Mesenchymal stem cell (in vitro differentiated cells and primary cell): ENCODE data around the gene CARNS1.
A peak's percentile ranks its signal among the peaks of the same experiment; 100 is the strongest.

Experiments used
- DNase-seq: peaks from one replicate; pipeline ENCODE4 v3.0.0-alpha.2; 2013
- H2AFZ ChIP-seq: one replicate; pipeline ENCODE4 v1.6.1; 2013; ENCODE audit warnings: low read depth, mild to moderate bottlenecking, control low read depth, inconsistent platforms, low read length, moderate library complexity
- H2AK5ac ChIP-seq: 2 replicates; pipeline ENCODE4 v1.6.1; 2013; ENCODE audit warnings: low read length, moderate library complexity, mild to moderate bottlenecking, inconsistent platforms; ENCODE audit not compliant: severe bottlenecking
- H2BK120ac ChIP-seq: one replicate; pipeline ENCODE4 v1.6.1; 2013; ENCODE audit warnings: low read depth, mild to moderate bottlenecking, inconsistent platforms, low read length, moderate library complexity
- H2BK12ac ChIP-seq, 2 experiments: one replicate each; pipeline ENCODE4 v1.6.1; 2013; ENCODE audit warnings: inconsistent platforms in 2 of 2, low read length in 2 of 2, mild to moderate bottlenecking in 2 of 2, moderate library complexity in 2 of 2, control low read depth in 1 of 2
- H2BK15ac ChIP-seq: one replicate; pipeline ENCODE4 v1.6.1; 2013; ENCODE audit warnings: mild to moderate bottlenecking, low read depth, inconsistent platforms; ENCODE audit not compliant: poor library complexity, severe bottlenecking
- H2BK5ac ChIP-seq: 2 replicates; pipeline ENCODE4 v1.6.1; 2013; ENCODE audit warnings: low read depth, mild to moderate bottlenecking, low read length, control low read depth, inconsistent platforms; ENCODE audit not compliant: poor library complexity, severe bottlenecking
- H3K14ac ChIP-seq, 2 experiments: one replicate each; pipeline ENCODE4 v1.6.1; 2013; ENCODE audit warnings: inconsistent platforms in 2 of 2, low read length in 2 of 2, control low read depth in 1 of 2, mild to moderate bottlenecking in 1 of 2, moderate library complexity in 1 of 2
- H3K18ac ChIP-seq, 2 experiments: one replicate each; pipeline ENCODE4 v1.6.1; 2013; ENCODE audit warnings: inconsistent platforms in 2 of 2, low read length in 2 of 2, control low read depth in 1 of 2, low read depth in 1 of 2, mild to moderate bottlenecking in 1 of 2
- H3K23ac ChIP-seq, 2 experiments: one replicate each; pipeline ENCODE4 v1.6.1; 2013; ENCODE audit warnings: inconsistent platforms in 2 of 2, low read length in 2 of 2, mild to moderate bottlenecking in 2 of 2, moderate library complexity in 2 of 2, control low read depth in 1 of 2
- H3K27ac ChIP-seq: 2 replicates; pipeline ENCODE4 v1.5.1; 2013; ENCODE audit warnings: mild to moderate bottlenecking, moderate library complexity, low read length, control low read depth, inconsistent platforms; ENCODE audit not compliant: poor library complexity, severe bottlenecking
- H3K27me3 ChIP-seq, 2 experiments: 2 replicates each; pipeline versions ENCODE4 v1.6.1 to v1.7.0; 2013; ENCODE audit warnings: low read length in 2 of 2, mild to moderate bottlenecking in 2 of 2, moderate library complexity in 2 of 2, control low read depth in 1 of 2, inconsistent platforms in 1 of 2; ENCODE audit not compliant: control insufficient read depth in 1 of 2, insufficient read depth in 1 of 2
- H3K36me3 ChIP-seq, 2 experiments: 2 replicates each; pipeline versions ENCODE4 v1.6.1 to v1.7.0; 2013; ENCODE audit warnings: low read length in 2 of 2, control low read depth in 1 of 2, inconsistent platforms in 1 of 2, low read depth in 1 of 2, mild to moderate bottlenecking in 1 of 2; ENCODE audit not compliant: insufficient read depth in 2 of 2, control insufficient read depth in 1 of 2
- H3K4ac ChIP-seq, 2 experiments: one replicate each; pipeline ENCODE4 v1.6.1; 2013; ENCODE audit warnings: inconsistent platforms in 2 of 2, low read length in 2 of 2, mild to moderate bottlenecking in 2 of 2, moderate library complexity in 2 of 2, control low read depth in 1 of 2, low read depth in 1 of 2
- H3K4me1 ChIP-seq: 2 replicates; pipeline ENCODE4 v1.6.1; 2013; ENCODE audit warnings: low read depth, low read length, control low read depth; ENCODE audit not compliant: control insufficient read depth, insufficient read depth
- H3K4me2 ChIP-seq: 2 replicates; pipeline ENCODE4 v1.6.1; 2013; ENCODE audit warnings: low read length, mild to moderate bottlenecking, inconsistent platforms; ENCODE audit not compliant: poor library complexity, severe bottlenecking
- H3K4me3 ChIP-seq, 2 experiments: 2 replicates each; pipeline versions ENCODE4 v1.5.1 to v1.7.0; 2013; ENCODE audit warnings: low read length in 2 of 2, mild to moderate bottlenecking in 2 of 2, control low read depth in 1 of 2, low read depth in 1 of 2; ENCODE audit not compliant: insufficient read depth in 1 of 2
- H3K79me1 ChIP-seq: replicated peaks from 2 replicates; pipeline ENCODE4 v1.6.1; 2013; ENCODE audit warnings: mild to moderate bottlenecking, control low read depth, low read length, inconsistent platforms; ENCODE audit not compliant: poor library complexity, severe bottlenecking
- H3K9ac ChIP-seq: 2 replicates; pipeline ENCODE4 v1.7.0; 2013; ENCODE audit warnings: mild to moderate bottlenecking, low read length, moderate library complexity
- H3K9me3 ChIP-seq: 2 replicates; pipeline ENCODE4 v1.7.0; 2013; ENCODE audit warnings: mild to moderate bottlenecking, low read length; ENCODE audit not compliant: control insufficient read depth
- H4K8ac ChIP-seq: one replicate; pipeline ENCODE4 v1.6.1; 2013; ENCODE audit warnings: inconsistent platforms, mild to moderate bottlenecking, low read length, moderate library complexity
- H4K91ac ChIP-seq: one replicate; pipeline ENCODE4 v1.6.1; 2013; ENCODE audit warnings: mild to moderate bottlenecking, low read length, inconsistent platforms
- WGBS: methylation state at CpG from one replicate; pipeline ENCODE4 v1.1.7; 2013; ENCODE audit warnings: mixed read lengths; 5-methylcytosine and 5-hydroxymethylcytosine counted together

The CARNS1 gene

DNA sequence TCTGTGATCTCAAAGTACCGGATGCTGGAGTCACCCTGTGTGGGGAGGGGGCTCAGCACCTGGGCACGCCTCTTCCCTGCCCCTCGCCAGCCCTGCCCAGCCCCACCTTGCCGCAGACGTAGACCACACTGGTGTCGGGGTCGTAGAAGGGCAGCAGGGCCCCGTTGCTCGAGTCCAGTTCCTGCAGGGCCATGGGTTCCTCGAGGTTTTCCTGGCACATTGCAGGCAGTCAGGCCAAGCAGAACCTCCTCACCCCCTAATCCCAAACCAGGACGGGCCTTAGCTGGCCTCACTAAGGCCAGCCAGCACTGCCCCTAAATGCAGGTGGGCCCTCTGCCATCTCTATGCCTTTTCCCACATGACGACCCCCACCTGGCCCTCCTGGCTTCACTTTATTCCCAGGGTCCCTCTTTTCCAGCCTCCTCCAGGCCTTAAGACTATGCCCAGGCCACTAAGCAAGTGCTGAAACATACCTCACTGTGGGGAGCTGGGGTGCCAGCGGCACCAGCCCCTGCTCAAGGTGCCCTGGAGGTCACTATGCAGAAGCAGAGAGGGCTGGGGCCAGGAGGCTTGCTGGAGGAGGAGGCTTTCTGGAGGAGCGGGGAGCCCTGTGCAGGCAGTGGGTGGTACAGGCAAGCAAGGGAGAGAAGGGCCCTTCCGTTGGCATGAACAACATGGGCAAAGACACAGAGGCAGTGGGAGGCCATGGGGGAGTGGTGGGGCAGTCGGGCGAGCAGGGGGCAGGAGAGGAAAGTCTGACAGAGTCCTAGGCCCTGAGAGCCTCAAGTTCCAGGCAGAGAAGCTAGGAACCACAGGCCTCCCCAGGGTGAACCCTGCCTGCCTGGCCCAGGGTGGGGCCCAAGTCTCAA is 25.0 kb downstream of the CARNS1 start:
- H3K79me1 ChIP-seq = peaks cover 7% of the 10 kb centered on the region
- no peak overlapping the region for H3K4ac ChIP-seq
- peak overlapping the region; percentile 0 for H3K27ac ChIP-seq
- H3K27me3 ChIP-seq = no peaks in the 10 kb centered on the region
- H2BK5ac ChIP-seq = no peak overlapping the region
- peaks cover 72% of the 10 kb centered on the region for H3K4me1 ChIP-seq
- DNase-seq = no peak
- H2BK12ac ChIP-seq = peak overlapping the region in 1 of 2 experiments; percentile 26
- 91% methylated on average over 17 of the region's 17 CpGs for WGBS
- H3K4me2 ChIP-seq = no peak overlapping the region
- H3K18ac ChIP-seq = no peak overlapping the region
- H3K4me3 ChIP-seq = no peak overlapping the region
- peaks cover 45 to 66% of the 10 kb centered on the region in 2 experiments for H3K36me3 ChIP-seq
- H4K91ac ChIP-seq = no peak overlapping the region
- H2BK15ac ChIP-seq = no peak overlapping the region
- H2AFZ ChIP-seq = no peak overlapping the region
- no peak overlapping the region for H4K8ac ChIP-seq
- H2AK5ac ChIP-seq = no peak overlapping the region
- H3K14ac ChIP-seq = no peak overlapping the region
- no peak overlapping the region for H2BK120ac ChIP-seq
- no peak overlapping the region for H3K23ac ChIP-seq
- H3K9me3 ChIP-seq = no peaks in the 10 kb centered on the region
- H3K9ac ChIP-seq = no peak overlapping the region

DNA sequence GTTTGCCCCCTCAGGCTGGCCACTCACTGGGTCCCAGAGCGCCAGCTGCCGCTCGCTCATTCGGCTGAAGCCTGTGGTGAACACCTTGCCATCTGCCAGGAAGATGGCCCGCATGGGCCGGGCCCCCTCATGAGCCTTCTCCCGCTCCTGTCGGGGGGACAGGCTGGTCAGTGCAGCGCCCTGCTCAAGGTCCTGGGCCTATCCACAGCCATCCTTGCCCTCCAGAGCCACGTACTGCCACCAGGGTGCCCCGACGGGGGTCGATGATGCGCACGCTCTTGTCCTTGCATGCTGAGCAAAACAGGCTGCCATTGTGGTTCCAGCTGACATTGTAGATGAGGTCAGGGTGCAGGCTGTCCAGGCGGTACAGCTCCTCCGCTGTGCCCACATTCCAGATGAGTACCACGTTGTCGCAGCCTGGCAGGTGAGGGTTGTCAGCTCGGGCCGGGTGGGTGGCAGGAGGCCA is 25.7 kb downstream of the CARNS1 start:
- H4K8ac ChIP-seq = no peak overlapping the region
- DNase-seq = no peak
- whole genome bisulfite sequencing = 96% methylated on average over 21 of the region's 21 CpGs

DNA sequence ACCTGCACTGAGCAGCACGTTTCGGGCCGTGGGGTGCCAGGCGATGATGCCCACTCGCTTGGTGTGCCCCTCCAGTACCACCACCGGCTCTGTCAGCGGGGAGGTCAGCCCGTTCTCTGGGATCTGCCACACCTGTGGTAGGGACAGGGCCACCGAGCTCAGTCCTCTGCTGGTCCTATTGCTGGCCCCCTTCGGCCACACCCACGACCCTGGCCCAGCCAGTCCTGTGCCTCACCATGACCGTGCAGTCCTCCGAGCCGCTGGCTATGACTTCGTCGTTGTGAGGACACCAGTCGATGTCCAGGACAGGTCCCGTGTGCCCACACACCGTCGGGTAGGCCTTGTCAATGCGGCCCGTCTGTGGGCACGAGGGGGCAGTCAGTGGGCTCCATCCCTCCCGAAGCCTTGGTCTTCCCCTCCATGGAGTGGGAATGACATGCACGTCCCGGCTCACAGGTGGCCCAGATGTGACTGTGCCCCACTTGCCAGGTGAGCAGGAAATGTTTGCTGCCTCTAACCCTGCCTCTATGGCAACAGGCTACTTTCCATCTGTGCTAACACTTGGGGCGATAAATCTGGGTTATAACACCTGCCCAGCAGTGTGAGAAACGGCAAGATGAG is 26.4 kb downstream of the CARNS1 start:
- H2BK5ac ChIP-seq = no peak overlapping the region
- H3K23ac ChIP-seq = no peak overlapping the region
- peaks cover 1% of the 10 kb centered on the region for H3K79me1 ChIP-seq
- H3K4ac ChIP-seq = no peak overlapping the region
- H3K36me3 ChIP-seq = peaks cover 40 to 54% of the 10 kb centered on the region in 2 experiments
- H2AFZ ChIP-seq = no peak overlapping the region
- H3K4me2 ChIP-seq = peak overlapping the region; percentile 89
- H3K14ac ChIP-seq = no peak overlapping the region
- peak overlapping the region; percentile 91 for H3K9ac ChIP-seq
- H2BK15ac ChIP-seq = no peak overlapping the region
- no peaks in the 10 kb centered on the region for H3K27me3 ChIP-seq
- peak overlapping the region; percentile 0 for H4K8ac ChIP-seq
- no peak overlapping the region for H2AK5ac ChIP-seq
- peaks cover 58% of the 10 kb centered on the region for H3K4me1 ChIP-seq
- H3K9me3 ChIP-seq = no peaks in the 10 kb centered on the region
- no peak overlapping the region for H4K91ac ChIP-seq
- no peak overlapping the region for H3K18ac ChIP-seq
- 94% methylated on average over 28 of the region's 28 CpGs for WGBS
- H3K27ac ChIP-seq = no peak overlapping the region
- no peak overlapping the region for H2BK120ac ChIP-seq
- no peak overlapping the region for H2BK12ac ChIP-seq
- no peak for DNase-seq
- peak overlapping the region; percentile 64 to 90 for H3K4me3 ChIP-seq

More for the DNA sequence above, 25.7 kb downstream of the CARNS1 start:
- Histone ChIP-seq H3K9ac (no peak overlapping the region), H2BK15ac (no peak overlapping the region), H2BK12ac (no peak overlapping the region), H3K4me3 (no peak overlapping the region), H2AFZ (no peak overlapping the region), H3K18ac (no peak overlapping the region), H2BK5ac (no peak overlapping the region), H2AK5ac (no peak overlapping the region), H3K9me3 (no peaks in the 10 kb centered on the region), H3K27me3 (no peaks in the 10 kb centered on the region), H4K91ac (peak overlapping the region; percentile 34), H2BK120ac (no peak overlapping the region), H3K4ac (no peak overlapping the region), H3K79me1 (peaks cover 1% of the 10 kb centered on the region), H3K4me1 (peaks cover 65% of the 10 kb centered on the region), H3K4me2 (no peak overlapping the region), H3K23ac (no peak overlapping the region), H3K27ac (no peak overlapping the region), H3K14ac (no peak overlapping the region), H3K36me3 (peaks cover 40 to 59% of the 10 kb centered on the region in 2 experiments)
